B cell (primary cell): Measurements from ENCODE around the gene DAB2IP. TPM values are rescaled to one million over a fixed set of nuclear protein-coding genes. Genes with fewer than 3 reads are reported as not detected.

Experiments used
- ATAC-seq: fragments of 200-7000 bp; cut with Tn5 transposase; one replicate; pipeline ENCODE4 v1.10.0; 2021; ENCODE audit warnings: low read depth, mild to moderate bottlenecking, moderate number of reproducible peaks, moderate library complexity
- CTCF ChIA-PET: fragments of 350-600 bp; sonication (Branson Sonifier 250); formaldehyde crosslinking; loops from one replicate; lab custom pipeline; 2021; ENCODE audit warnings: antibody characterized with exemption, inconsistent platforms; lab: Charles Lee
- POLR2A ChIA-PET: fragments of 350-600 bp; sonication (Branson Sonifier 250); formaldehyde crosslinking; loops from one replicate; lab custom pipeline; 2021; ENCODE audit warnings: antibody characterized with exemption; lab: Charles Lee
- DNase-seq: peaks from one replicate; pipeline ENCODE4 v3.0.0; 2013
- H2AFZ ChIP-seq: 2 replicates; pipeline ENCODE4 v1.6.1; 2012; ENCODE audit warnings: mild to moderate bottlenecking, low read depth, low read length; ENCODE audit not compliant: insufficient read depth, poor library complexity, severe bottlenecking
- H3K27ac ChIP-seq, 2 donors: 1 replicate in 1 of 2; 2 replicates in 1 of 2; pipeline ENCODE4 v1.5.1; 2012 to 2013; ENCODE audit warnings: low read length in 2 of 2, mild to moderate bottlenecking in 2 of 2, moderate library complexity in 1 of 2
- H3K27me3 ChIP-seq, 4 experiments: fragments of 200-600 bp in 1 of 4; sonication (generic) in 1 of 4; replicated peaks in 1 of 4; 1 replicate in 2 of 4; 2 replicates in 2 of 4; pipeline versions ENCODE4 v1.6.1 to v1.7.0; 2013 to 2016; ENCODE audit warnings: low read length in 3 of 4, mild to moderate bottlenecking in 2 of 4, mixed read lengths in 1 of 4, moderate library complexity in 1 of 4; ENCODE audit not compliant: insufficient read depth in 4 of 4, control insufficient read depth in 3 of 4; ENCODE audit errors: control extremely low read depth in 1 of 4
- H3K36me3 ChIP-seq, 2 experiments: replicated peaks in 1 of 2; 1 replicate in 1 of 2; 2 replicates in 1 of 2; pipeline versions ENCODE4 v1.6.1 to v1.7.1; 2013; ENCODE audit warnings: low read length in 1 of 2; ENCODE audit not compliant: insufficient read depth in 2 of 2, control insufficient read depth in 1 of 2; ENCODE audit errors: control extremely low read depth in 1 of 2, extremely low read depth in 1 of 2
- H3K4me1 ChIP-seq, 2 donors: fragments of 200-600 bp in 1 of 2; sonication (generic) in 1 of 2; 1 replicate in 1 of 2; 2 replicates in 1 of 2; pipeline versions ENCODE4 v1.5.1 to v1.6.1; 2013 to 2017; ENCODE audit warnings: low read length in 2 of 2; ENCODE audit not compliant: control insufficient read depth in 2 of 2, insufficient read depth in 2 of 2
- H3K4me2 ChIP-seq: replicated peaks from 2 replicates; pipeline ENCODE3; 2012; ENCODE audit warnings: mild to moderate bottlenecking, low read depth, low read length; ENCODE audit not compliant: poor library complexity, severe bottlenecking
- H3K4me3 ChIP-seq, 5 experiments: fragments of 200-600 bp in 1 of 5; sonication (generic) in 1 of 5; 1 replicate in 3 of 5; 2 replicates in 2 of 5; pipeline versions ENCODE4 v1.5.1 to v1.7.0; 2011 to 2016; ENCODE audit warnings: low read length in 4 of 5, mild to moderate bottlenecking in 4 of 5, low read depth in 2 of 5, control low read depth in 1 of 5, moderate library complexity in 1 of 5; ENCODE audit not compliant: insufficient read depth in 1 of 5; ENCODE audit errors: control extremely low read depth in 1 of 5, extremely low read depth in 1 of 5
- H3K79me2 ChIP-seq: fragments of 200-600 bp; sonication (generic); one replicate; pipeline ENCODE4 v1.6.0; 2016; ENCODE audit warnings: low read length; ENCODE audit not compliant: control insufficient read depth, insufficient read depth
- H3K9ac ChIP-seq: fragments of 200-600 bp; sonication (generic); 2 replicates; pipeline ENCODE4 v1.6.1; 2017; ENCODE audit warnings: mild to moderate bottlenecking, low read length, moderate library complexity
- H3K9me3 ChIP-seq, 3 donors: one replicate each; pipeline versions ENCODE4 v1.6.1 to v1.7.1; 2013; ENCODE audit warnings: low read length in 2 of 3; ENCODE audit not compliant: control insufficient read depth in 2 of 3, insufficient read depth in 1 of 3; ENCODE audit errors: control extremely low read depth in 1 of 3
- H4K20me1 ChIP-seq: 2 replicates; pipeline ENCODE4 v1.6.0; 2012; ENCODE audit warnings: mild to moderate bottlenecking, low read length; ENCODE audit not compliant: insufficient read depth, control insufficient read depth, poor library complexity, severe bottlenecking
- H3K27ac Mint-ChIP-seq: one replicate; pipeline ENCODE4 v1.8.0; 2021; ENCODE audit warnings: mixed read lengths
- H3K27me3 Mint-ChIP-seq: one replicate; pipeline ENCODE4 v1.8.0; 2021; ENCODE audit warnings: mixed read lengths
- H3K4me1 Mint-ChIP-seq: one replicate; pipeline ENCODE4 v1.8.0; 2021; ENCODE audit warnings: mixed read lengths
- H3K4me3 Mint-ChIP-seq: one replicate; pipeline ENCODE4 v1.8.0; 2021; ENCODE audit warnings: mixed read lengths
- H3K9me3 Mint-ChIP-seq: one replicate; pipeline ENCODE4 v1.8.0; 2022; ENCODE audit warnings: mixed read lengths; ENCODE audit not compliant: insufficient read depth
- CTCF ChIP-seq: fragments of 200-600 bp; IDR thresholded peaks from one replicate; pipeline ENCODE4 v1.8.0; 2022; ENCODE audit warnings: antibody characterized with exemption, mild to moderate bottlenecking
- EZH2 ChIP-seq: IDR thresholded peaks from 2 replicates; pipeline ENCODE4 v1.6.1; 2012; ENCODE audit warnings: borderline replicate concordance, low read depth, mild to moderate bottlenecking, moderate library complexity, low read length; ENCODE audit not compliant: insufficient read depth, poor library complexity, severe bottlenecking
- WGBS: methylation state at CpG from one replicate; pipeline ENCODE4 v1.1.5; 2013; ENCODE audit warnings: missing lambda C conversion rate; ENCODE audit not compliant: insufficient coverage; 5-methylcytosine and 5-hydroxymethylcytosine counted together
- intact Hi-C: fragments of 100-400 bp; cut with micrococcal nuclease; formaldehyde crosslinking; loops from one replicate; pipeline ENCODE4 v1.10.0; 2022
- polyA plus RNA-seq: library from polyadenylated mRNA; depleted of rRNA; stranded (reverse); fragments of >200 nt; gene quantifications from 2 replicates; pipeline ENCODE4 v1.2.3, GENCODE V29; 2012
- total RNA-seq, 2 donors: library from RNA; stranded (reverse); fragments of 120-200 nt in 1 of 2; gene quantifications; 1 replicate in 1 of 2; 2 replicates in 1 of 2; pipeline versions ENCODE4 v1.2.3 to v1.2.4, GENCODE V29; 2013 to 2022

Gene DAB2IP
- total and polyA plus RNA-seq, 2 donors (not counting 1 experiment from before 2014, with no cell fraction given), result 1.1 to 3.9 TPM

- H3K4me3 Mint-ChIP-seq, result no peak overlapping the region
- CTCF ChIA-PET, result interaction anchor here (0.6 to 1.4 kb wide), 2 partner anchors 9 to 191 kb away, joined by 3 to 4 read pairs; no protein-coding TSS in a partner anchor
- intact Hi-C loops, result no loop called here
Measured at GRCh38 chr9:121692606-121693387, 41.4 kb downstream of the DAB2IP start.

More at GRCh38 chr9:121692606-121693387, 41.4 kb downstream of the DAB2IP start:
- Histone ChIP-seq H3K27me3 (peaks cover 0 to 12% (median 8%) of the 10 kb centered on the region in 4 experiments), H4K20me1 (no peaks in the 10 kb centered on the region), H3K27ac (no peak overlapping the region), H3K36me3 (no peaks in the 10 kb centered on the region), H3K4me3 (no peak overlapping the region), H3K79me2 (no peaks in the 10 kb centered on the region), H3K4me1 (peaks cover 0 to 10% of the 10 kb centered on the region in 2 donors), H3K9ac (no peak overlapping the region), H3K9me3 (no peaks in the 10 kb centered on the region), H2AFZ (no peak overlapping the region), H3K4me2 (no peak overlapping the region)
- WGBS, result 84% methylated on average over 10 of the region's 14 CpGs
- H3K9me3 Mint-ChIP-seq, result no peaks in the 10 kb centered on the region
- peaks cover 9% of the 10 kb centered on the region for H3K4me1 Mint-ChIP-seq
- H3K27me3 Mint-ChIP-seq, result peaks cover 17% of the 10 kb centered on the region
- no peak for TF ChIP-seq EZH2
- TF ChIP-seq CTCF, result no peak
- H3K27ac Mint-ChIP-seq, result no peak overlapping the region
- ATAC-seq, result no peak
- no peak for DNase-seq
- POLR2A ChIA-PET, result no interaction called here
